ENCODE measurements around the gene WLS.

WLS gene

GRCh38 chr1:68204977-68205630 is 27.2 kb downstream of the WLS start:
- in situ Hi-C loops (cut with HindIII; ENCODE audit: low sequenced_read_pairs) = no loop called here

DNA sequence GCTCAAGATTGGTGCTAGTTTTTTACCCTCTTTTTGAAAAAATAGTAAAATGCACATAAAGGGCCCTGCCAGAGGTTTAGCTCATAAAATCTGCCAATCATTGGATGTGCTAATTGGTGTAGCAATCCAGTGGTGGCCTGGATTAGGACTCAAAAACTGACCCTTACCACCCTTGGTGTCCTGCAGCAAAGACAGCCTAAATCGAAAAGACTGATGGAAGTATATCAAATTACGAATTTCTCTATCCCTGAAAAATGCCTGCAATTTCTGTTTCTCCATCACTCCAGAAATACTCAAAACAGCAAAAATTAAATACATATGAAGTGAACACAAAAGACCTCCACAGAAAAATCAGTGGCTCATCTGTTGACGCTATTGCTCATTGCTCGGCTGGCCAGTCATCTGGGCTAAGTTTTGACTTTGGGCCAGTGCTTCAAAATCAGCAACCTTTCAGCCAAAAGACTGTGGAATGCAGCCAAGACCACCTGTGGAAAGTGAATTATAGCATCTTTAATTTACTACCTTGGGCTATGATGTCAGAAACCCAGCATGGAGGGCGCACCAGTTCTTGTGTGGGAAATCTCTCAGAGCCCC is 30.0 kb downstream of the WLS start:
- in situ Hi-C loops (cut with HindIII; ENCODE audit: low sequenced_read_pairs) = no loop called here

GRCh38 chr1:68201546-68202238 is 30.6 kb downstream of the WLS start:
- in situ Hi-C loops (cut with HindIII; ENCODE audit: low sequenced_read_pairs) = no loop called here

DNA sequence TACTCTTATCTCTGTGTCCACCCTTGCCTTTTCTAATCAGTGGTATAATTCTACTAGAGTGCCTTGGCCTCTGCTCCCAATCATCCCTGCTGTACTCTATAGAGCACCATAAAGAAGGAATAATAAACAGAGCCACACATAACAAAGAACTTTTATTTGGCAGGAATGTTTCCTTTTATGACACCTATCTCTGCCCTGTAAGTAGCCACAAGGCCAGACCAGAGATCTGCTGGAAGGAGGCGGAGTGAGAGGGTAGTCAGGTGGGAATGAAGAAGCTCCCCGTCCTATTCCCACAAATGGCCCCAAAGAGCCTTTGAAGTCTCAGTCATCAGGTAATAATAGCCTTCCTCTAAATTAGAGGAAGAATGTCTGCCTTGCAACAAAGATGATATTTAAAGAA is 32.7 kb downstream of the WLS start:
- in situ Hi-C loops (cut with HindIII; ENCODE audit: low sequenced_read_pairs) = no loop called here

DNA sequence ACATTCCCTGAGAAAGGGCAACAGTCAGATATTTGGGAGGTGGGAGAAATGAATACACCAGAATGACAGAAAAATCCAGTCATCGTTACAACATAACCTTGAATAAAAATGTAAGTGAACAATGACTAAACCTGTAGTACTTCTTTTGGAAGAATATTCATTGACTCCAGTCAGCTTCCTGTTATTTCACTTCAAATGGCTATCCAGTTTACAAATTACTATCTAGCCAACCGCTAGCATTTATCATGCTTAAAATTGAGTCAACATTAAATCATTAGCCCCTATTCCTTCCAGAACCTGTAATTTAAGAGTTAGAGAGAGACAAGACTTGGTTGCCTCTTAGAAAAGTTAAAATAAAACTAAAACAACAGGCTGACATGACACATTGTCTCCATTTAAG is 33.6 kb downstream of the WLS start:
- in situ Hi-C loops (cut with HindIII; ENCODE audit: low sequenced_read_pairs) = no loop called here

- in situ Hi-C loops (cut with HindIII; ENCODE audit: low sequenced_read_pairs) = no loop called here
These were observed 34.4 kb downstream of the WLS start for GRCh38 chr1:68197891-68198290.

- in situ Hi-C loops (cut with HindIII; ENCODE audit: low sequenced_read_pairs) = no loop called here
These were observed 34.9 kb downstream of the WLS start for GRCh38 chr1:68197461-68197860.

DNA sequence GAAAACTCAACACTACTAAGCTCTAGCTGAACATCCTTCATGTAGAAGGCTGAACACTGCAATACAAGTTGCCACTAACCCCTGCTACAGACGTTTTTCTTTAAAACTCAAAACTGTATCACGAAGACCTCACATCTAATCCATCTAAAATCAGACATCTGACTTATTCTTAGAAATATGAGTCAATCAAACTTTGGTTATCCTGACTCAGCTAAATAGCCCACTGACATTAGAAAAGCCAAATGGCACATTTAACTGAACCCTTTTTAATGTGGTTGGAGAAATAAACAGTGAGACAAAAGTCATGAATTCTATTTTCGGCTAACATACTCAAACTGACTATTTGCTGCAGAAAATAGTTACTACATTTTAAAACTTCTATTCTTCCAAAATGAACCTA is 35.6 kb downstream of the WLS start:
- in situ Hi-C loops (cut with HindIII; ENCODE audit: low sequenced_read_pairs) = no loop called here

- in situ Hi-C loops (cut with HindIII; ENCODE audit: low sequenced_read_pairs) = no loop called here
These were observed 40.6 kb downstream of the WLS start for GRCh38 chr1:68191717-68192116.

- in situ Hi-C loops (cut with HindIII; ENCODE audit: low sequenced_read_pairs) = no loop called here
These were observed 43.5 kb downstream of the WLS start for GRCh38 chr1:68188644-68189340.

DNA sequence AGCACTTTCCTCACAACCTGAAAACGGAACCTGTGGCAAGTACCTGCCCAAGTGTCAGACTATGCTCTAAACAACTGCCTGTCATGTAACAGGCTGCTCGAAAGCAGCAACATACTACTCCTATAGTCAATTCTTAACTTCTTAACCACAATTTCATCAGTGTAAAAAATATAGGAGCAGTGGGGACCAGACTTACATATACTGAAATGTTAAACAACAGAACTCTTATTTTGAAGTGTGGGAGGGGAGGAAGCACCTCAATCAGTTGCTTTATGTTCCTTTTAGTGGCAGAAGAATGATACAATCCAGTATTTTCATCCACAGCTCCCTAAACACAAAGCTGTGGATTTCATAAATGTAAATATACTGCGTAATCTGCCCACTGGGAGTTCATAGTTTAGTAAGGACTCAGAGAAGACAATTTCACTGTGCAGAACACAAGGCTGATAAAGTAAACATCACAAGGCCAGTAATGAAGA is 44.2 kb downstream of the WLS start:
- in situ Hi-C loops (cut with HindIII; ENCODE audit: low sequenced_read_pairs) = no loop called here

- in situ Hi-C loops (cut with HindIII; ENCODE audit: low sequenced_read_pairs) = no loop called here
These were observed 46.6 kb downstream of the WLS start for GRCh38 chr1:68185743-68186142.

- in situ Hi-C loops (cut with HindIII; ENCODE audit: low sequenced_read_pairs) = no loop called here
These were observed 48.4 kb downstream of the WLS start for GRCh38 chr1:68183895-68184294.

GRCh38 chr1:68181165-68181556 is 51.2 kb downstream of the WLS start:
- in situ Hi-C loops (cut with HindIII; ENCODE audit: low sequenced_read_pairs) = no loop called here

- in situ Hi-C loops (cut with HindIII; ENCODE audit: low sequenced_read_pairs) = no loop called here
These were observed 51.7 kb downstream of the WLS start for GRCh38 chr1:68180441-68181164.

DNA sequence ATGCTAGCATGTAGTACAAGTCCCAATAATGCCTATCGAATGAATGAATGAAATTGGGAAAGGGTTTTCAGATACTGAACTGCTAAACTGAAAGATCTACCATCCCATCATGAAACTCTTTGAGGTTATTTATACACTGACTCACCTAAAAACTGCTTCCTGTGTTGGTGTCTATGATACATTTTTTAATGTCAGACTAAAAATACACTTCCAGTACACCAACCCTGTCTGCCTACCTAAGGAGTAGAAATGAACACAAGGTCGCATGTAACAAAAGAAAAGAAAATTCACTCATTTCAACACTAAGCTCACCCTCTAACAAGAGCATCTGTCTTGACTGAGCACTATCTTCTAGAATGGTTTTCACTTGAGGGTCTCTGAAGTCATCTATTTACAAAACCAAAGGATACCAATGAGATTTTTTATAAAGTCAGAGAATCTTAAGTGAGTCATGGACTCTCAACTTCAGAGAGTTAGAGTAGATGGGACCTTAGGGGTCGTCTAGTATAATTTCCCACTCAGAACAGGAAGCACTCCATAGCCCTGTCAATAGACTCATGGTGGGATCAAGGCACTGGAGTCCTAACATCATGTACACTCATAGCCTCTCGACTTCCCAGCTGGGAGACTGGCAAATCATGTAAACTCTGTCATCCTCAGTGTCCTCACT is 53.4 kb downstream of the WLS start:
- in situ Hi-C loops (cut with HindIII; ENCODE audit: low sequenced_read_pairs) = no loop called here

GRCh38 chr1:68175621-68176398 is 56.5 kb downstream of the WLS start:
- in situ Hi-C loops (cut with HindIII; ENCODE audit: low sequenced_read_pairs) = no loop called here

GRCh38 chr1:68174738-68175113 is 57.6 kb downstream of the WLS start:
- in situ Hi-C loops (cut with HindIII; ENCODE audit: low sequenced_read_pairs) = loop anchor here (5.0 kb wide), 1 partner anchor 48 kb away; no protein-coding TSS in a partner anchor

DNA sequence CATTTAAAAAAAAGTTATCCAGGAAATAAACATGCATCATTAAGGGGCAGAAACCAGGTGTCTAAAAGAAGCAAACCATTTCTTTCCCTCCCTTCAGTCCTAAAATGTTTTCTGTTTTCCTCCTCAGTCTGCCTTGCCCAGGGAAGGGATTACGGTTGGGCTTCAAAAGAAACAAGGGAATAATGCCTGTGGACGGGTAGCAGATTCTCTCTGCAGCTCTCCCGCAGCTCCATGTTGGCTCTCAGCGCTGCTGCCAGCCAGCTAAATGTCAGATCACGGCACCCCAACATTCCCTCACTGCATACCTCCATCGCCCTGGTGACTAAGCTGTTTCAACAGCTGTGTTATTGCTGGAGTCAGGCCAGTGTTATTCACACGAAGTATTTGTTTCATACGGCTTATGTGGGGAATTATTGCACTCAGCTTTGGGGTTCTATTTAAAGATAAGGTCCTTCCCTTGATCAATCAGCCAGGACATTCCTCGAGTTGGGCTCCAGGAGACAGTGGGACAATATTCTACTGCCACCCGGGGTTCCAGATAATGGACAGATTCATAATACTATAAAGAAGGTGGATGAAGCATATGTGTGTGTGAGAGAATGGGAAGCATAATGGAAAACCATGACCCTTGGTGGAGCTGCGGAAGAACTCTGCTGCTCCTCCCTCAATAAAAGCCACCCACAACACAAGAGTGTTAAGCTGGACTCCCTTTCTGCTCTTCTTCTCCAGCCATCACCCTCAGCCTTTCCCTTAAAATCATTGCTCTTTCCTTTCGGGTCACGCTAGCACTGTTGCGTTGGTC is 58.2 kb downstream of the WLS start:
- in situ Hi-C loops (cut with HindIII; ENCODE audit: low sequenced_read_pairs) = loop anchor here (5.0 kb wide), 1 partner anchor 48 kb away; no protein-coding TSS in a partner anchor
